ENCODE data around the gene ILDR1. TPM values are rescaled to one million over a fixed set of nuclear protein-coding genes. Genes with fewer than 3 reads are reported as not detected.

Gene ILDR1
- total RNA-seq, 4 donors from 2014 or later: not detected

GRCh38 chr3:122000936-122001605, 21.0 kb downstream of the ILDR1 start:
- ATAC-seq (ENCODE audit: low FRiP score) (no peak), DNase-seq (ENCODE audit: low spot score) (no peak)
- TF ChIP-seq CTCF (IDR thresholded peaks at IDR 0.05): no peak

- ATAC-seq (ENCODE audit: low FRiP score): no peak
- no peak for TF ChIP-seq CTCF (IDR thresholded peaks at IDR 0.05)
- no peak for DNase-seq (ENCODE audit: low spot score)
Observed at GRCh38 chr3:121999931-122000330, 22.1 kb downstream of the ILDR1 start.

DNA sequence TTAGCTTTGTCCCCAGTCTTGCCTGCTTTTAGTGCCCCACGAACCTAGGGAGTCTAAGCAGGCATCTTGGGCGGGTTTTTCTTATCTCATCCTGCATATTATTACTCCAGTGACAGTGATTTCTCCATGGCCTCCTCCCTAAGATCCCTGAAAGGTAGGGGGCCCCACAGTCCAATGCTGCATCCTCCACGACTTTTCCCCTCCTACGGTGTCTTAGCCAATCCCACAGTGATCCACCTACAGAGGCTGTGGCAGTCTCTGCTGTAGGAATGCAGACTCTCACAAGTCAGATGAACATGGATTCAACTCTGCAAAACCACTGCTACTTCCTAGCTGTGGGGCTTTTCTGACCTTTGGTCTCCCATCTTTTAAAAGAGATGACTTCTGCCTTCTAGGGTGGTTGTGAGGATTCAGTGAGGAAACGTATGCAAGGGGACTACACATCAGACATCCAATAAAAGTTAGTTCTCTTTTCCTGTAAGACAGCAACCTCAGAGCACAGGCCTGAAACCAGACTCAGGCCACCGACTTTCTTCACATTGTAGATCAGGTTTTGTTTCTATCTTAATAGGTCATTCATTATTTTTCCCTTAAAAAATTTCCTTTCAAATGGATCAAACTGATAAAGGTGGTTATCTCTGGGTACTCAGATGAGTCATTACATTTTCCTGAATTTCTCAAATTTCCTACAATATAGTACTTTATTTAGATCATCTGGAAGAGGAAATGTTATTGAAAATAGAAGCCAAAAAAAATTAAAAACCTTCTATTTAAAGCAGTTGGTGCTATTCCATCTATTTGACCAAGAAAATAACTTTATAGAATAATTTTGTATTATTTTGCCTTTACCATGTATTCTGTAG, 23.2 kb downstream of the ILDR1 start:
- no peak for TF ChIP-seq CTCF (IDR thresholded peaks at IDR 0.05)
- DNase-seq (ENCODE audit: low spot score): no peak
- no peak for ATAC-seq (ENCODE audit: low FRiP score)

GRCh38 chr3:121998030-121998580, 23.9 kb downstream of the ILDR1 start:
- ATAC-seq (ENCODE audit: low FRiP score): no peak
- no peak for TF ChIP-seq CTCF (IDR thresholded peaks at IDR 0.05)
- no peak for DNase-seq (ENCODE audit: low spot score)

GRCh38 chr3:121997372-121997771, 24.7 kb downstream of the ILDR1 start:
- TF ChIP-seq CTCF (IDR thresholded peaks at IDR 0.05): no peak
- no peak for DNase-seq (ENCODE audit: low spot score)
- ATAC-seq (ENCODE audit: low FRiP score): no peak

- DNase-seq (ENCODE audit: low spot score): no peak
- no peak for ATAC-seq (ENCODE audit: low FRiP score)
- TF ChIP-seq CTCF (IDR thresholded peaks at IDR 0.05): no peak
Observed at GRCh38 chr3:121996441-121996840, 25.6 kb downstream of the ILDR1 start.

Measured in omental fat pad (tissue), 4 donors.